Neutrophil (primary cell): Measurements from ENCODE around the gene KCTD16.

Experiments
- H3K27ac ChIP-seq: fragments of 200-600 bp; sonication (generic); 2 replicates; pipeline ENCODE4 v1.5.1; 2016; ENCODE audit warnings: mild to moderate bottlenecking, moderate library complexity
- H3K27me3 ChIP-seq: fragments of 200-600 bp; sonication (generic); 2 replicates; pipeline ENCODE4 v1.6.0; 2016; ENCODE audit warnings: mild to moderate bottlenecking
- H3K36me3 ChIP-seq: fragments of 200-600 bp; sonication (generic); 2 replicates; pipeline ENCODE4 v1.5.1; 2017
- H3K4me1 ChIP-seq, 2 experiments: fragments of 200-600 bp in 1 of 2; sonication (generic) in 1 of 2; 1 replicate in 1 of 2; 2 replicates in 1 of 2; pipeline versions ENCODE4 v1.5.1 to v1.6.1; 2013 to 2016; ENCODE audit warnings: low read depth in 1 of 2, low read length in 1 of 2, mild to moderate bottlenecking in 1 of 2, moderate library complexity in 1 of 2; ENCODE audit not compliant: control insufficient read depth in 1 of 2, insufficient read depth in 1 of 2
- H3K4me3 ChIP-seq, 2 experiments: fragments of 200-600 bp in 1 of 2; sonication (generic) in 1 of 2; 1 replicate in 1 of 2; 2 replicates in 1 of 2; pipeline ENCODE4 v1.5.1; 2013 to 2016; ENCODE audit warnings: low read depth in 1 of 2, low read length in 1 of 2, mild to moderate bottlenecking in 1 of 2, moderate library complexity in 1 of 2
- H3K9me3 ChIP-seq: fragments of 200-600 bp; sonication (generic); 2 replicates; pipeline ENCODE4 v1.5.1; 2016
- TF ChIP-seq, protein P1 (sequence below): fragments of 200-600 bp; sonication (generic); IDR thresholded peaks from 2 replicates; pipeline ENCODE4 v1.5.1; 2016; ENCODE audit warnings: antibody characterized with exemption

Gene KCTD16

DNA sequence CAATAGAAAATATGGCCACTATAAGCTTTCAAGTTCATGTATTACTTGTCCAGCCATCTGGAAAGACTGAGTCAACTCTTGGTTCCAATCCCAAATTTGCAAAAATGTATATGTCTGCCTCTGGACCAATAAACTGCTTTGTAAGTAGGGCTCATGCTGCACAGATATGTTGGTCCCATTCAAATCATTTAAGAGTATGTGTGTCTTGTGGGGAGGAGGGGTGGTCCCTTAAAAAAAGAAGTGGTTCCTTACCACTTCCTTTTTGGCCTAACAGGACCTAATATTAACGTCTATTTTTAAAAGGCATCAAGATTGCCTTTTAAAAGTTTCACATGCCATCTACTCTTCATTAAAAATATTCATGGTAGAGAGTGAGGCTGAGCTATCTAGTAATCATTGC lies 214.9 kb downstream of the KCTD16 start:
- Histone ChIP-seq H3K27me3 (no peaks in the 10 kb centered on the region), H3K9me3 (no peaks in the 10 kb centered on the region), H3K4me1 (no peaks in the 10 kb centered on the region), H3K27ac (no peak overlapping the region), H3K36me3 (no peaks in the 10 kb centered on the region), H3K4me3 (no peak overlapping the region)
- TF ChIP-seq, protein P1, sequence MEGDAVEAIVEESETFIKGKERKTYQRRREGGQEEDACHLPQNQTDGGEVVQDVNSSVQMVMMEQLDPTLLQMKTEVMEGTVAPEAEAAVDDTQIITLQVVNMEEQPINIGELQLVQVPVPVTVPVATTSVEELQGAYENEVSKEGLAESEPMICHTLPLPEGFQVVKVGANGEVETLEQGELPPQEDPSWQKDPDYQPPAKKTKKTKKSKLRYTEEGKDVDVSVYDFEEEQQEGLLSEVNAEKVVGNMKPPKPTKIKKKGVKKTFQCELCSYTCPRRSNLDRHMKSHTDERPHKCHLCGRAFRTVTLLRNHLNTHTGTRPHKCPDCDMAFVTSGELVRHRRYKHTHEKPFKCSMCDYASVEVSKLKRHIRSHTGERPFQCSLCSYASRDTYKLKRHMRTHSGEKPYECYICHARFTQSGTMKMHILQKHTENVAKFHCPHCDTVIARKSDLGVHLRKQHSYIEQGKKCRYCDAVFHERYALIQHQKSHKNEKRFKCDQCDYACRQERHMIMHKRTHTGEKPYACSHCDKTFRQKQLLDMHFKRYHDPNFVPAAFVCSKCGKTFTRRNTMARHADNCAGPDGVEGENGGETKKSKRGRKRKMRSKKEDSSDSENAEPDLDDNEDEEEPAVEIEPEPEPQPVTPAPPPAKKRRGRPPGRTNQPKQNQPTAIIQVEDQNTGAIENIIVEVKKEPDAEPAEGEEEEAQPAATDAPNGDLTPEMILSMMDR = no peak

DNA sequence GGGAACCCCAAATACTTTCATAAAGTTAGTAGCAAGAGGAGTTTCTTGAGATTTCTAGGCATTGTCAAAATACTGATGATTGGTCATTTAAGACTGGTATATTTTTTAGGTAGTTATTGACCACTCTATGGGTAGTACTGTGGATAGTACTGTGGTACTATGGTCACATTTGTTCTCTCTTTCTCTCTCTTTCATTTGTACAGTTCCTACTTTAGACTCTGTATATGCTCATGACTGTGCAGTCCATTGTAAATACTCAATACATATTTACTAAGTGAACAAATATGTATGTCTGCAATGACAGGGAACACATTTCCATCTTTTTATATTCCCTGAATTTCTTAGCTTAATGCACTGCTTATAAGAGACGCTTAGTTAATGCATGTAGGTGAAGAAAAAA lies 215.6 kb downstream of the KCTD16 start:
- no peaks in the 10 kb centered on the region for H3K36me3 ChIP-seq
- H3K4me3 ChIP-seq = no peak overlapping the region
- TF ChIP-seq, protein P1 = no peak
- no peaks in the 10 kb centered on the region for H3K27me3 ChIP-seq
- H3K9me3 ChIP-seq = no peaks in the 10 kb centered on the region
- H3K4me1 ChIP-seq = no peaks in the 10 kb centered on the region
- no peak overlapping the region for H3K27ac ChIP-seq

DNA sequence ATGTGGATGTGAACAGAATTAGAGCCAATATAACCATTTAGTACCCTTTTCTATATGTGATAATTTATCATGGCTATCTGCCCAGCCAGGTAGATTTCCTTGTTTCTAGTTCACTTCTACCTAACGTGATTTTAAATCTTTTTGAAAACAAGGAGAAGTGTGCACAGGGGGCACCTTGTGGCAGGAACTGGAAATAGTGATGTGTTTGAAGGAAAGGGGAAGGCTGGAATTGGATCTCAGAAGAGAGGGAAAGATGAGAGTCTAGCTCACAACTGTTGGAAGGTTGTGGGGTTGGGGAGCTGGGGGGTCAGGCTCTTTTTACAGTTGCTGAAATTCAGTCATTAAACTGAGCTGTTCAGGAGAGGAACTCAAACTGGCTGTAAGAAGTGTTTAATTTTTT lies 219.5 kb downstream of the KCTD16 start:
- Histone ChIP-seq H3K36me3 (no peaks in the 10 kb centered on the region), H3K27ac (no peak overlapping the region), H3K4me1 (no peaks in the 10 kb centered on the region), H3K4me3 (no peak overlapping the region), H3K27me3 (no peaks in the 10 kb centered on the region), H3K9me3 (no peaks in the 10 kb centered on the region)
- TF ChIP-seq, protein P1 = no peak

DNA sequence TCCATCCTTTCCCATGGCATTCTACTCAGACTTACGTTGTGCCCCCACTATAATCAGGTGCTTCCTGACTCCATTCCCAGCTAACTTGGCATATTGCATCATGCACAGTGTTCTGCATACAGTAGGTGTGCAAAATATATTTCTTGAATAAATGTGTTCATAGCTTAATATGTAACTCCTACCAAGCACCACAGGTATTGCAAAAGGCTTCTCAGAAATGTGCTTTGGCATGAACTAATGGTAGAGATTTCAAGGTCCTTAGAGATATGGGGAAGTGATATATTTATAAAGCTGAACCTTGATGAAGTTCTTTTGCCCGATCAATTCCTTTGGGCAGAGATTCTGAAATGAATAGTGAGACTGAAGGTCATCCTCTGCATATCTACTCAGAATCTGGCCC lies 220.4 kb downstream of the KCTD16 start:
- TF ChIP-seq, protein P1 = no peak
- no peaks in the 10 kb centered on the region for H3K27me3 ChIP-seq
- H3K9me3 ChIP-seq = no peaks in the 10 kb centered on the region
- no peak overlapping the region for H3K4me3 ChIP-seq
- no peaks in the 10 kb centered on the region for H3K4me1 ChIP-seq
- H3K27ac ChIP-seq = no peak overlapping the region
- no peaks in the 10 kb centered on the region for H3K36me3 ChIP-seq

DNA sequence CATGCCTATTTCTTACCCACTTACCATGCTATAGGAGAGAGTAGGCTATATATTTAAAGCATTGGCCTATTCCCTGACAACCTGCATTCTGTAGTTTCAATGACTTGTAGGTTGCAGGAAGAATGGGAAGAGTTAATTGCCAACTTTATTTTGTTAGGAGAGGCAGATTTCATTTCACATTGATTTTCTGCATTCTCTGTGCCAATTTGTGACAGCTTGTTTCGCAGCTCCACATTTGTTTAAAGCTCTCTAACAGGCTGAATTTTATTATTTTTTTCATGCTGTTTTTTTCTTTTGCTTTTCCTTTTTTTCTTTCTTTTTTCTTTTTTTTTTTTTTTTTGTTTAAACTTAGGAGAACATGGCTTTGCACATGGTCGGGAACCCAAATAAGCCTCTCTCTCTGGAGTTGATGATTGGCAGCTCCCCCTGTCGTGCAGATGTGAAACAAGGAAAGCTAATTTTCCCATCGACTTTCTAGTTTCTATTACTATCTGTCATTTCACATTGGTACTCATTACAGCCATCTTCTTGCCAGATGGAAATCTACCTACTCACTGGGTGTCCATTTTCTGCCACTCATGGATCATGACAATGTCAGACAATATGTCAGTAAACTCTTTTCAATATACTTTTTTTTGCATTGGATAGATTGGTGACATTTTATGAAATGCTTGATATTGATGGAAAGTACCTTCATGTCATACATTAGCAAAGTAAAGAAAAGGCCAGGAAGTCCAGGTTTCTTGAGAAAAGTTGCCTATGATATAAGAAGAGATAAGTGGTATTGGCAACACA lies 223.2 kb downstream of the KCTD16 start:
- H3K27me3 ChIP-seq = no peaks in the 10 kb centered on the region
- TF ChIP-seq, protein P1 = no peak
- H3K4me3 ChIP-seq = no peak overlapping the region
- H3K4me1 ChIP-seq = no peaks in the 10 kb centered on the region
- H3K36me3 ChIP-seq = no peaks in the 10 kb centered on the region
- no peak overlapping the region for H3K27ac ChIP-seq
- H3K9me3 ChIP-seq = no peaks in the 10 kb centered on the region
